HG02981 (cell line): ENCODE results near the gene SERTAD1.

Experiments used
- ATAC-seq: cut with Tn5 transposase; IDR thresholded peaks from one replicate; pipeline ENCODE4 v1.9.1; 2021; ENCODE audit warnings: mild to moderate bottlenecking, moderate library complexity; ENCODE audit not compliant: unreplicated experiment

The SERTAD1 gene

GRCh38 chr19:40407714-40408597, 17.8 kb downstream of the SERTAD1 start:
- ATAC-seq, result no peak

DNA sequence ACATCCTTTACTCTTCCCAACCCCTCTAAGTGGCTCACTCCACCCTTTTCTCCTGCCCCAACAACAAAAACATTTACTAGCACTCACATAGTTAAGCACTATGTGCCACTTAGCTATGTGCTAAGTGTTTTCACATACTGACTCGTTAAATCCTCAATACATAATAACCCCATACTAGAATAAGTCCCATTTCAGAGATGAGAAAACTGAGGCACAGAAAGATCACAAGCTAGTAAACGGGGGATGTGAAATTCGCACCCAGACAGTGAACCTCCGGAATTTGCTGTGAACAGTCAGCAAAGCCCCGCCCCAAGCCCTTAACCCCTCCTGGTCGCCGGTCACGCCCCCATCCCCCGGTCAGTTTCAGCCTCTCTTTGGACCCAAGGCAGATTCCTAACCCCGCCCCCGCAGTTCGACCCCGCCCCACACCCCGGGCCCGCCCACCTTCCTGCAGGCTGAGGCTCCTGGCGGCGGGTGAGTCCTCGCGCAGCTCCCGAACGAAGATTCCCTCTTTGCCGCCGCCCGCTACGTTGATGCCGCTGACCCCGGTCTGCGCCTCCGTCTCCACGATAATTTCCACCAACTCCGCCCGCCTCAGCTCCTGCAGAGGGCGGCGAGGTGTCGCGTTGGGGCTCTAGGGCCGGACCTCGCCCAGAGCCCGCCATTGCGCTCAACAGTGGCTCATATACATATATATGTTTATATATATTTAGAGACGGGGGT, 22.4 kb downstream of the SERTAD1 start:
- peak; percentile 63 for ATAC-seq

DNA sequence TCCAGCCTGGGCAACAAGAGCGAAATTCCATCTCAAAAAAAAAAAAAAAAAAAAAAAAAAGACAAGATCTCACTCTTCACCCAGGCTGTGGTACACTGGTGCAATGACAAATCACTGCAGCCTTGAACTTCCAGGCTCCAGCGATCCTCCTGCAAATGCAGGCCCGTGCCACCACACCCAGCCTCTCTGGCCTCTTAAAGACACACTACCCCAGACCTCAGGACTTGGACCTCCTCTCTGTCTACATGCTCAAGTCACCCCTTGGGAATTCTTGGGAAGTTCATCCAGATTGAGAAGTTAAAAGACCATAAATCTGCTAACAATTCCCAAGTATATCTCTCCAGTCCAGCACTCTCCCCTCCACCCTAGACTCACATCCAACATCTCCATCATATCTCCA, 25.2 kb downstream of the SERTAD1 start:
- no peak for ATAC-seq

DNA sequence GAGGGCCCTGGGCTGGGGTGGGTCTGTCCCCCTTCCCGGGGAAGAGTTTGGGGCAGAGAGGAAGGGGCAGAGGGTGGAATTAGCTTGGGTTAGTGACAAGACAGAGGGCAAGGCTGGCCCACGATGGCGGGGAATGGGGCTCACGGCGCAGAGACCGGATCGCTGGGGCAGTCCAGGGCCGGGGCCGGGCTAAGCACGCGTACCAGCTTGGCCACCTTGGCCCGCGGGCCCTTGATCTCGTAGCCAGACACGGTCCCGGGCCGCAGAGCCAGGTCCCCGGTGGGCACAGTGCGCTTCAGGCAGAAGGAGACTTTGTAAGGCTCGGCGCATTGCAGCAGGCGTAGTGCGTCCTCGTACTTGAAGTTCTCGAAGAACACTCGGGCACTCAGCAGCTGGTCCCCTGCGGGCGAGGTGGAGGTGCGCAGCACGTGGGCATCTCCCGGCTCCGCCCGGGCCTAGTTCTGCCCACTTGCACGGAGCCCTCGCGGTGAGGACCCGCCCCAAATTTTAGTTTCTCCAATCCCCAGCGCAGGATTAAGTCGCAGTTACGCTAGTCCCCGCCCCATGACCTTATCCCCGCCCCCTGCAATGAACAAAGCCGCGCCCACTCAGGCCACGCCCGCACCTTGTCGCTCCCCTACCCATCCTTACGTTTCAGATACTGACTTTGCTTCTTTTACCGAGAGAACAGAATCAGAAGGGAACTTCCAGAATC, 27.2 kb downstream of the SERTAD1 start:
- ATAC-seq, result no peak

DNA sequence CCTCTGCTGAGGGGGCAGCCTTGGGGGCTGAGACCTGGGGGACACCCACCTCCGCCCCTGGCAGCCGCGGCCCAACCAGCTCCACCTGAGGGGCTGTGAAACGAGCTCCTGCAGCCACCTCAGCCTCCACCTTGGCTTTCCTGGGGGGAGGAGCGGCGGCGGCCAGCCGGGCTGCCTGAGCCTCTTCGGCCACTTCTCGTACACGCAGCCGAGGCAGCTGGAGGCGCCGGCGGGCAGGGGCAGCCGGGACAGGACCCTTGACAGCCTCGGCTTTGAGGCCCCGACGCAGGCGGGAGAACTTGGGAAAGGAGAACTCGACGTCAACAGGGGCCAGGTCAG, 28.3 kb downstream of the SERTAD1 start:
- ATAC-seq, result no peak

DNA sequence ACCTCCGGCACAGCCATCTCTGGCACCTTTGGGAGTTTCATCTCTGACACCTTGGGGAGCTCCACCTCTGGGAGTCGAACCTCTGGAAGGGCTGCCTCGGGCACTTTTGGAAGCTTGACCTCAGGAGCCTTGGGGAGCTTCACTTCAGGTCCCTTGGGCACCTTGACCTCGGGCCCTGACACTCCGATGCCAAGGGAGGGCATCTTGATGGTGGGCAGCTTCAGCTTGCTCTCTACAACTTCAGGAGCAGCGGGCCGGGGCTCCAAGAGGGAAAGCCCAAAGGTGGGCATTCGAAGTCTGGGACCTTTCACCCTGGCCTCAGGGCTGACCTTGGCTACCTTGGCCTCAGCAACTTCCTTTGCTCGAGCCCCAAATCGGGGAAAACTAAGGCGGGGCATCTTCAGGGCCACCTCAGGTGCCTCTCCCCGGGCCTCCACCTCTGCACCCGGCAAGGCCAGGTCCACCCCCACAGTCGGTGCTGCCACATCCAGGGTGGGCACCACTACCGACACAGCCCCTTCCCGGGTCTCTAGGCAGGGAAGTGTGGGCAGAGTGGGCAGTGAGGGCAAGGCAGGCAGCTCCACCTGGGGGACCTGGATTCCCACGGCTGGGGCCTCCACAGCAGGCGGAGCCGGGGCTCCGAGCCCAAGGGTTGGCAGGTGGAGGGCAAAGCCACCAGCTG, 28.8 kb downstream of the SERTAD1 start:
- no peak for ATAC-seq

GRCh38 chr19:40395956-40396355, 29.8 kb downstream of the SERTAD1 start:
- ATAC-seq, result no peak

DNA sequence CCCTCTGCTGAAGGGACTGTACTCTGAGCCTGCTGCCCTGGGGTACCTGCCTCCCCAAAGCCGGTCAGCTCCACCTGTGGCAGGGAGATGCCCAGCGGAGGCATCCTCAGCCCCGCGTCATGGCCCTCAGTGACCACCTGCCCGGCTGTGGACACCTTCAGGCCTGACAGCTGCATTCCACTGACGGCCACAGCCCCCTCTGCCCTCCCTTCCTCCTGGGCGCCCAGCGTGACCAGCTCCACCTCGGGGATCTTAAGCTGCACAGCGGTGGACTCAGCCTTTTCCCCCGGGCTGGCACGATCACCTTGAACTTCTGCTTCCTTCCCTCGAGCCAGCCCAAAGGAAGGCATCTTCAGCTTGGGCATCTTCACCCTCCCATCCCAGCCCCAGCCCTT, 31.0 kb downstream of the SERTAD1 start:
- ATAC-seq, result no peak

DNA sequence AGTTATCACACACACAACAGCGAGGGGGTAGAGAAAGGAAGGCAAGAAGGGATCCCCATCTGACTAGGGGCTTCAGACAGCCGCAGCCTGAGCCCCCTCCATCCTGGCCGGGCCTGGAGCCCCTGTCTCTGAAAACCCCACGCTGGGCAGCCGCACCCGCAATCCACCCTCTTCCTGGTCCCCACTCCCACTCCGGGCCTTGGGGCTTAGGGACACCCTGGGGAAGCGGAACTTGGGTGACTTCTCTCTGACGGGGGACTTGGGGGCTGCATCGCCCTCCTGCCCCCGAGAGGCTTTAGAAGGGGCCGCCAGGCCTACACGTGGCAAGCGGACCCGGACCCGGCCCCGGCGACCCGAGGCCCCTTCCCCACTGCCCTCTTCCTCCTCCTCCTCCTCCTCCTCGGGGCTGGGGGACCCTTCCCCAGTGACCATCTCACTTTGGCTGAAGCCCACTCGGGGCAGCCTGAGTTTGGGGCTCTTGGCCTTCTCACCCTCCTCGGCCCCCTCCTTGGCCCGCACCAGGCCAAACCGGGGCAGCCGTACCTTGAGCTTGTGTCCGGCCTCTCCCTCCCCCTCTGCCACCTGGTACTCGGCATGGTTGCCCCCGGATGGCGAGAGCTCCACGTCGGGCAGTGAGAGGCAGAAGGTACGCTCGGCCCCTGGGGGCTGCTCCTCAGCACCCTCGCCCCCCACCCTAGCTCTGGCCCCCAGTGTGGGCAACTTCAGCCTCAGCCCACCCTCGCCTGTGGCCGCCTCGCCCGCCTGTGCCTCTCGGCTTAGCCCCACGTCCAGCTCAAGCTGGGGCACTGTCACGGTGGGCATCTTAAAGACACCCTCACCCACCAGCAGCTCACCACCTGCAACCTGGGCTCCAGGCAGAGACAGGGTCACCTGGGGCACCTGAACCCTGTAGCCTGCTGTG, 31.6 kb downstream of the SERTAD1 start:
- ATAC-seq, result no peak

- no peak for ATAC-seq
Observed at GRCh38 chr19:40392894-40393517, 32.8 kb downstream of the SERTAD1 start.

- ATAC-seq, result no peak
Observed at GRCh38 chr19:40392123-40392522, 33.7 kb downstream of the SERTAD1 start.

DNA sequence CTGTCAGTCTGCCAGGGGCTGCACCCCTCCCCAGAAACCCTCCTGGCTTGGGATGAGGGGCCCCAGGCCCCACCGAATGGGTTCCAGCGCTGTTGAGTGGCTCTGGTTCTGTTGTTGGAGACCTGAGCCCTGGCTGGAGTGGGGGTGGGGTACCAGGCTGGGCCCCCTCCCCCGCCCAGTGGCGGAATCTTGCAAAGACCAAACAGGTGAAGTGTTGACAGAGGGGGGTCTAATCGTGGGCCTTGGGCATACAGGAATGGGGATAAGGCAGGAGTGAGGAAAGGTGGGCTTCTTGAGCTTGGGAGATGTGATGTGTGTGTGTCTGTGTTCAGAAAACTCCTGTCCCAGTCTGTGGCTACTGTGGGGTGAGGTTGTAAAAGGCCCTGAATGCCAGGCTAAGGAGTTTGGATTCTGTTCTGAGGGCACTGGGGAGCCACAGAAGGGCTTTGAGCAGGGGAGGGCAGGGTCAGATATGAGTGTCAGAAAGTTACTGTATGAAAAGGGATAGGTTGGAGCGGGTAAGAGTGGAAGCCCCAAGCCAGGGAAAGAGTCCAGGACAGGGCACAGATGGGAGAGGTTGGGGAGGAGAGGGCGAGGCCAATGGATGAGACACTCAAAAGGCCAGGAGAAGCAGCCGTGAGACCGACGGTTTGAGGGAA, 35.6 kb downstream of the SERTAD1 start, which contains the start of gene HIPK4:
Gene HIPK4 (minus strand): TSS at position 98 of the 659 bp plus-strand sequence. CDS start 279 bp downstream, outside the sequence.
- ATAC-seq, result no peak

DNA sequence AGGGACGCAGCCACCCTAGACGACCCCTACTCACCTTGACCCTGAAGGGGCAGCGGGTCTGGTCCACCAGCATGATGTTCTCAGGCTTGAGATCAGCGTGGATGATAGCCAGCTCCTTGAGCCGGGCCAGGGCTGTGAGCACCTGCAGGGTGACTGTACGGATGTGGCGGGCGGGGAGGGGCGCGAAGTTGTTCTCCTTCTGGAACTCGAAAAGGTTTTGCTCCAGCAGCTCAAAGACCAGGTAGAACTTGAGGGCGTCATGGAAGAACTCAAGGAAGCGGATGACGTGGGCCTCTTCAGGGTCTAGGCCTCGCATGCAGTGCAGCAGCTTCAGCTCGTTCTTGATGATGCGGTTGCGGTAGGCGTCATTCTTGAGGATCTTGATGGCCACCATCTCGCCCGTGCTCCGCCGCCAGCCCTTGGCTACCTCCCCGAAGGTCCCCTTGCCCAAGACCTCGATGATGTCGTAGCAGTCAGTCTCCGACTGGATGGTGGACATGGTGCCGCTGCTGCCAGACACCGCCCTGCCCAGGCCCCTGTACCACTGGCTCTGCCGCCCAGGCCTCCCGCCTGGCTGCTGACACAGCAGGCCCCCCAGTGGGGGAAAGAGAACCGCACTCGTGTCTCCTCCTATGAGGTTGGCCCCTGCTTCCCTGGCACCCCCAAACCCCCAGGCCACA, 36.2 kb downstream of the SERTAD1 start:
- ATAC-seq, result no peak

DNA sequence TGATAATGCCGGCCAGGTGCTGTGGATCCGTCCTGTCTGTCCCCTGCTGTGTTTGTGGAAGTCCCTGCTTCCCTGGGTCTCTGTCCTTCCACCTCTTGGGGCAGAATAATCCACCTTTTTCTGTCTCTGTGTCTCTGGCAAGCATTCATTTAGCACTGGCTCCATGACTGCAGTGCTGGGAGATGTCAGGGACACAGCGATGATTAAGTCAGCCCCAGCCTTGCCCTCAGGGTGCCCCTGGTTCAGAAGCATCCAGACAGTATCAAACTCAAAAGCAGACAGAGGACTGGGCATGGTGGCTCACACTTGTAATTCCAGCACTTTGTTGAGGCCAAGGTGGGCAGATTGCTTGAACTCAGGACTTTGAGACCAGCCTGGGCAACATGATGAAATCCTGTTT, 37.3 kb downstream of the SERTAD1 start:
- no peak for ATAC-seq

DNA sequence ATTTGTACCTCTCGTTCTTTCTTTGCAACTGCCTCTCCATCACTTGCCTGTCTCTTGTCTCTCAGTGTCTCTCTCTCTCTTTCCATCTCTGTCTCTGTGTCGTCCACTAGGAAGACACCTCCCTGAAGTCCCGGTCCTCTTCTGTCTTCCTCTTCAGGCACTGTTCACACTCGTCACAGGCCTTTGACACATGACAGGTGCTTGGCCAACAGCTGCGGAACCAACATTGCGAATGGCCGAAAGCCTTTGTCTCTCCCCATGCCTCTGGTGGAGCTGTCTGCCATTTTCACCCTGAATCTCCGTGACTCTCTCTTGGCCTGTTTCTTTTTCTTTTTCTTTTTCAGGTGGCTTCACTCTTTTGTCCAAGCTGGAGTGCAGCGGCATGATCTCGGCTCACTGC, 38.6 kb downstream of the SERTAD1 start:
- ATAC-seq, result no peak

DNA sequence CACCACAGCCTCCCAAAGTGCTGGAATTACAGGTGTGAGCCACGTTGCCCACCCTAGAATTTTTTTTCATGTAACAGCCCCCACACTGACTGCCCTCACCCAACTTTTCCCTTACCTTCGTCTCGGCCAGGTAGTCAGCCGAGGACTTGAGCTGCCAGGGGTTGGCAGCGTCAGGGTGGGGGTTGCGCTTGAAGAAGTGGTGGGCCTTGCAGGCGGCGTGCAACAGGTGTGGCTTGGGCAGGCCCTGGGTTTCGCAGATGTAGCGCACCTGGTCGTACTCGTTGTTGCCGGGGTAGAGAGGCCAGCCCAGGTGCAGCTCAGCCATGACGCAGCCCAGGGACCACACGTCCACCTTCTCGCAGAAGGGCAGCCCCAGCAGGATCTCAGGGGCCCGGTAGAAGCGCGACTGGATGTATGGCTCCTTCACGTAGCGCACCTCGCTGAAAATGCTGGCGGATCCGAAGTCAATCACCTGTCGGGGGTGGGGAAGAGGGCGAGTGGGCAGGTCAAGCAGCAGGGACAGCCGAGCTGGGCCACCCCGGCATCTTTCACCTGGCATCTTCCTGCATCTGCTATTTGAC, 42.0 kb downstream of the SERTAD1 start:
- ATAC-seq, result no peak

GRCh38 chr19:40381321-40381720, 44.5 kb downstream of the SERTAD1 start:
- ATAC-seq, result no peak
